HG03064 (cell line): ENCODE results near the gene SLC25A44.

Experiments used
- ATAC-seq: cut with Tn5 transposase; IDR thresholded peaks from one replicate; pipeline ENCODE4 v1.9.1; 2021; ENCODE audit warnings: low read depth; ENCODE audit not compliant: unreplicated experiment

The SLC25A44 gene

GRCh38 chr1:156193488-156194299 lies at the start of gene SLC25A44:
SLC25A44 (plus strand) TSS chr1:156194104; CDS start chr1:156199848, 5,744 bp downstream.
- ATAC-seq: peak; percentile 81

- ATAC-seq: no peak
These were observed 49.2 kb upstream of the SLC25A44 start for GRCh38 chr1:156144742-156145141.

- no peak for ATAC-seq
These were observed 48.3 kb upstream of the SLC25A44 start for GRCh38 chr1:156145650-156146019.

DNA sequence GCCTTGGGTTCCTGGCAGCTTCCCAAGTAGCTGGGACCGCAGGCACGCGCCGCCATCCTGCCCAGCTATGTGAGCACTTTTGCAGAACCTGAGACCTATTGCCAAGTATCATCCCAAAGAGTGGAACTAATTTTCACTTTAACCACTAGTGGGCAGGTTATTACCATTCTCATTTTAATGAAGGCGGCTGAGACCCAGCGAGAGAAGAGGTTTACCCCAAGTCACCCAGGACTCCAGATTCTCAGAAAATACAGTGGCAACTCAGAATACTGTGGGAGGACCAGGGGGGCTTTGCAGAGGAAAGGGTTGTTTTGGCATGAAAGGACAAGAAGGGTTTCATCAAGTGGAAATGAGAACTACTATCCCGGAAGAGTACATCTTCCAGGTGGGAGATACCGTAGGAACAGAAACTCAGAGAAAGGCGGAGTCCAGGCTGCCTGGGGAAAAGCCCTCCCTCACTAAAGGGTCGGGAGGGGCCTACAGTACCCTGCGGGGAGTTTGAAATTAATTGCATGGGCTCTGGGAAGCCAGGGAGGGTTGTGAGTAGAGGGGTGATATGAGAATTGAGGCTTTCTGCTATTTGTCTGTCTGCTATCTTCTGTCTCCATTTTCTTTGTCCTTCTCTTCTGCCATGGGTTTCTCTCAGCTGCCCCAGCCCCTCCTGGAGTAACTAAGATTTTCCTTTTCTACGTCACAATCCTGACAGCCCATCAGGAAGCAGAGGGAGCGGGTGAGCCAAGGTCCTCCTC lies 47.7 kb upstream of the SLC25A44 start:
- ATAC-seq: no peak

GRCh38 chr1:156146769-156147405 lies 47.0 kb upstream of the SLC25A44 start:
- no peak for ATAC-seq

- no peak for ATAC-seq
These were observed 45.7 kb upstream of the SLC25A44 start for GRCh38 chr1:156148216-156148615.

DNA sequence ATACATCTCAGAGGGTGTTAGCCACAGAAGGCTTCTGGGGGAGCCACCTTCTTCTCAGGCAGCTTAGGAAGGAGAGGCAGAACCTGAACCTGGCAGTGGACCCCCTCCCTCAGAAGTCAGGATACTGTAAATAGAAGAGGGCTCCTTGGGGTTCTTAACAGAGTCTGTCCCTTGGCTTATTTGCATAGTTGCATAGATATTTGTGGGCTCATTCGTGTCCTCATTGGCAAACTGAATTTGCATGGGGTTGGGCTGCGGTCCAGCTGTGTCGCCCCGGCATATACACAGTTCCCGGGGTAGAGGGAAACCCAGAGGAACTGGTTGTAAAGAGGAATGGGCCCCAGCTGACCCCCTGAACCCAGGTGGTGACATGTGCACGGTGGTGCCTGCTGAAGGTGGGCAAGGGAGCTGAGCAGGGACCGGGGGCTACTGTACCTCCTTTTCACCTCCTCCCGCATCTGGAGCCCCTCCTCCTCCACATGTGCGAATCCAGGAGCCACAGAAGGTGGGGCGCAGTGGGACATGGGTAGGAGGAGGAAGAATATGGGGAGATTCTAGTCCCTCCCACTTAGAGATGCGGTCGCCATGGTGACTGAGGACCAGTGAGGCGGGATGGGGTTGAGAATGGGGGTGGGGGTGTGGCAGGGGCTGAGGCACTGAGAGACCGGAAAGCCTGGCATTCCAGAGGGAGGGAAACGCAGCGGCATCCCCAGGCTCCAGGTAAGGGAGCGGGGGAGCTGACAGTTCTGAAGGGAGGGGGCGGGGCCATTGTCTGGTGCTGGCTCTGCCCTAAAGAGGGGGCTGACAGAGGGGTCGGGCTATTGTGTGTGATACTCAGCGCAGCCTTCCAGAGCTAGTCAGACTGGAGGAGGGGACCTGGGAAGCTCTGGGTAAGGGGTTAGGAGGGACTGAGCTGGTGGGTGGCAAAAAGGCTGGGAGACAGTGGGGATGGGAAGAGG lies 44.3 kb upstream of the SLC25A44 start:
- no peak for ATAC-seq

DNA sequence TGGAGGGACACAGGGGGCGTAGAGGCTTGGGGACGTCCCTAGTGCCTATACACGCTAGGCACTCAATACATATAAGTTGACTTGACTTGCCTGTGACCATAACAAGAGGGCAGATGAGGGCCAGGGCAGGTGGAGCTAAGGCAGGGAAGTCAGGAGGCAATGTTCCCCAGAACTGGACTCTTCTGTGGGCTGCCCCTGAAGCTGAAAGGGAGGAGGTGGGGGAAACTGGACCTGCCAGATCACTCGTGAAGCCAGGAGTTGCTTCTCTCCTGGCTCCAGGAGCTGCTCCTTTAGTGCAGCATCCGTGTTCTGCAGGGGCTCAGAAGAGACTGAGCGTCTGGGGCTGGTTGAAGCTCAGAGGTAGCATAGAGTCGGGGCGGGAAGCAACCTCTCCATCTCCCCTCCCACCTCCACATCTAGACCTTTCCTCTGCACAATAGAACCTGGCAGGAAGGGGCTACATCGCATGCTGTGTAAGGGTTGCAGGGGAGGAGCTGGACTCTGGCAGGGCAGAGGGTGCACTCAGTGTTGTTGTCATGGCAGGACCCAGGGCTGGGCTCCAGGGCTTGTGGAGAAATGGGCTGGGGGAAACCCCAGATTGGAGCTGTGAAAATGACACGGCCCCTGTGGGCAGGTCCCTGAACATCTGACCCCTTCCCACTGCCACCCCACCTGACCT lies 43.4 kb upstream of the SLC25A44 start:
- ATAC-seq: no peak

GRCh38 chr1:156151093-156151688 lies 42.7 kb upstream of the SLC25A44 start:
- ATAC-seq: no peak

GRCh38 chr1:156152628-156153027 lies 41.3 kb upstream of the SLC25A44 start:
- no peak for ATAC-seq

- ATAC-seq: no peak
These were observed 40.5 kb upstream of the SLC25A44 start, which contains the start of gene SEMA4A for GRCh38 chr1:156153362-156153761. SEMA4A (plus strand) TSS chr1:156153585; CDS start chr1:156154579, 994 bp downstream.

DNA sequence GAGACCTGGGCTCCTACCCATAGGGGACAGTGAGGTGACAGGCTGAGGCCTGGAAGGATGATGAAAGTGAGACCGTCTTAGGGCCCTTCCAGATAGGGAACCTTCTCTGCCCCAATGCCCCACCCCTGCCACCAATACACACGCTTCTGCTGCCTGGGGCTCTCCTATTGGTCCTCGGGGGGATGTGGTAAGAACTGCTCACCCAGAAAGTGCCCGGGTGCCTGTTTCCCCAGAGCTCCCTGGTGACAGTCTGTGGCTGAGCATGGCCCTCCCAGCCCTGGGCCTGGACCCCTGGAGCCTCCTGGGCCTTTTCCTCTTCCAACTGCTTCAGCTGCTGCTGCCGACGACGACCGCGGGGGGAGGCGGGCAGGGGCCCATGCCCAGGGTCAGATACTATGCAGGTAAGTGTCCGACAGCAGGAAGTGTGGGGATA lies 39.6 kb upstream of the SLC25A44 start:
- ATAC-seq: peak; percentile 28

- ATAC-seq: no peak
These were observed 38.0 kb upstream of the SLC25A44 start for GRCh38 chr1:156155756-156156510.

- ATAC-seq: no peak
These were observed 36.4 kb upstream of the SLC25A44 start for GRCh38 chr1:156157506-156157905.

- no peak for ATAC-seq
These were observed 35.9 kb upstream of the SLC25A44 start for GRCh38 chr1:156157966-156158365.

- no peak for ATAC-seq
These were observed 33.7 kb upstream of the SLC25A44 start for GRCh38 chr1:156160000-156160742.

DNA sequence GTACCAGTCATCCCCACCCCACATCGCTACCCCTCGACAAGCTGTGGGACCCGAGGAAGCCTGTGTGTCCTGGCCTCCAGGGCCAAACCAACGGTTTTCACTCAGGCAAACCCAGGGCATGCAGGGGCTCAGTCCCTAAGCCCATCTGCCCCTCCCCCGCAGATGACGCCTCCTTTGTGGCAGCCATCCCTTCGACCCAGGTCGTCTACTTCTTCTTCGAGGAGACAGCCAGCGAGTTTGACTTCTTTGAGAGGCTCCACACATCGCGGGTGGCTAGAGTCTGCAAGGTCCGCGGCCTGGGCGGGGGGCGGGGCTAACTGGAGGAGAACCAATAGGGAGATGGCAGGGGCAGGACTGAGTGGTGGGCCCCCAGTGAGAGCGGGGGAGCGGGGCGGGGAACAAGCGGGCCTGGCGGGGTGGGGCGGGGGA lies 33.1 kb upstream of the SLC25A44 start:
- ATAC-seq: no peak
